Measurements from ENCODE around the gene BOLA3. TPM values are rescaled to one million over a fixed set of nuclear protein-coding genes. Genes with fewer than 3 reads are reported as not detected.
A peak's percentile ranks its signal among the peaks of the same experiment; 100 is the strongest.
"Not testable (repeated sequence)": the region's sequence is repeated elsewhere in the genome, so short reads cannot be mapped to it uniquely, and the experiment has no call there.

Gene BOLA3
- total RNA-seq, 1 donor from 2014 or later: 19.4 TPM

DNA sequence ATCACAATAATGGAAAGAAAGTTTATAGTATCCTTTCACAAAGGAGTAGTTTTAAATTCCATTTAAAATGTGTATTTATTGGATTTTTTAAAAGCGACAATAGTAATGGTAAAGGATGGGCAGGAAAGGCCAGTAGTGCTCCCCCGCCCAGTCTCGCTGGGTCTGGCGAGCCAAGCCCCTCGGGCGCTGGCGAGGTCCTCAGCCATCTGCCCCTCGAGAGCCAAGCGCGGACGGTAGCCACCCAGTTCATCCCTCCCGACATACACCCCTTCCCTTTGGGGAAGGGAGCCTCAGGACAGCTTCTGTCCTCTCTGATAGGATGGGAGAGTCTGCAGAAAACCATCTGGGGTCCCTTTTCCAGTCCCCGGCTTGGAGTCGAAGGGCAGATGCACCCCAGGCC, 45.2 kb downstream of the BOLA3 start:
- no peak for DNase-seq (ENCODE audit: low read depth in 2 of 2)

DNA sequence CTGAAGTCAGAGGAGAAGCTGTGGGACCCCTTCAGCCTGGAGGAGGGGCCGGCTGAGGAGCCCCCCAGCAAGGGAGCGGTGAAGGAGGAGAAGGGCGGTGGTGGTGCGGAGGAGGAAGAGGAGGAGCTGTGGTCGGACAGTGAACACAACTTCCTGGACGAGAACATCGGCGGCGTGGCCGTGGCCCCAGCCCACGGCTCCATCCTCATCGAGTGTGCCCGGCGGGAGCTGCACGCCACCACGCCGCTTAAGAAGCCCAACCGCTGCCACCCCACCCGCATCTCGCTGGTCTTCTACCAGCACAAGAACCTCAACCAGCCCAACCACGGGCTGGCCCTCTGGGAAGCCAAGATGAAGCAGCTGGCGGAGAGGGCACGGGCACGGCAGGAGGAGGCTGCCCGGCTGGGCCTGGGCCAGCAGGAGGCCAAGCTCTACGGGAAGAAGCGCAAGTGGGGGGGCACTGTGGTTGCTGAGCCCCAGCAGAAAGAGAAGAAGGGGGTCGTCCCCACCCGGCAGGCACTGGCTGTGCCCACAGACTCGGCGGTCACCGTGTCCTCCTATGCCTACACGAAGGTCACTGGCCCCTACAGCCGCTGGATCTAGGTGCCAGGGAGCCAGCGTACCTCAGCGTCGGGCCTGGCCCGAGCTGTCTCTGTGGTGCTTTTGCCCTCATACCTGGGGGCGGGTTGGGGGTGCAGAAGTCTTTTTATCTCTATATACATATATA, 46.0 kb downstream of the BOLA3 start:
- no peak for DNase-seq (ENCODE audit: low read depth in 2 of 2)

DNA sequence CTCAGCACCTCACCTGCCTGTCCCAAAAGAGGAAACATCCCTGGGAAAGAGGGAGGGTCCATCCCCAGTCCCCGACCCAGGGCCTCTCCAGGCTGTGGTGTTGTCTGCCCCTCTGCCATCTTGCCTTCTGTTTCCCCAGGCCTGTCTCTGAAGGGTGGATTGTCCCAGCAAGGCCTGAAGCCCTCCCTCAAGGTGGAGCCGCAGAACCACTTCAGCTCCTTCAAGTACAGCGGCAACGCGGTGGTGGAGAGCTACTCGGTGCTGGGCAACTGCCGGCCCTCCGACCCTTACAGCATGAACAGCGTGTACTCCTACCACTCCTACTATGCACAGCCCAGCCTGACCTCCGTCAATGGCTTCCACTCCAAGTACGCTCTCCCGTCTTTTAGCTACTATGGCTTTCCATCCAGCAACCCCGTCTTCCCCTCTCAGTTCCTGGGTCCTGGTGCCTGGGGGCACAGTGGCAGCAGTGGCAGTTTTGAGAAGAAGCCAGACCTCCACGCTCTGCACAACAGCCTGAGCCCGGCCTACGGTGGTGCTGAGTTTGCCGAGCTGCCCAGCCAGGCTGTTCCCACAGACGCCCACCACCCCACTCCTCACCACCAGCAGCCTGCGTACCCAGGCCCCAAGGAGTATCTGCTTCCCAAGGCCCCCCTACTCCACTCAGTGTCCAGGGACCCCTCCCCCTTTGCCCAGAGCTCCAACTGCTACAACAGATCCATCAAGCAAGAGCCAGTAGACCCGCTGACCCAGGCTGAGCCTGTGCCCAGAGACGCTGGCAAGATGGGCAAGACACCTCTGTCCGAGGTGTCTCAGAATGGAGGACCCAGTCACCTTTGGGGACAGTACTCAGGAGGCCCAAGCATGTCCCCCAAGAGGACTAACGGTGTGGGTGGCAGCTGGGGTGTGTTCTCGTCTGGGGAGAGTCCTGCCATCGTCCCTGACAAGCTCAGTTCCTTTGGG, 47.2 kb downstream of the BOLA3 start:
- no peak for DNase-seq (ENCODE audit: low read depth in 2 of 2)

DNA sequence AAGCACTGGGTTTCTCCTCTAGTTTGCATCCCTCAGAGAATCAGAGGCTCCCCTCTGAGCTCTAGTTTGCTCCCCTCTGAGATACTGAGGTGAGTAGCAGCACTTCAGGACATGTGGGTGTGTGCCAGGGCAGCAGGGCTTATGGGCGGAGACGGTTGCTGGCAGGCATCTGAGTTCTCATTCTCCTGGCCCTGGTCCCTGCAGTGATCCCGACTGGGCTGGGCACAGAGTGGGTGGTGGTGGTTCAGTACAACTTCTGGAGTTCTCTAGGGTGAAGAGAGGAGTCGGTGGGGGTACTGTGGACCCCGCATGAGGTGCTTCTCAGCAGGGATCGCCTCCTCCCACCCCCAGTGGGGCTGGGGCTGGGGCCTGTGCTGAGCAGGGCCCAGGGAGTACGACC, 47.9 kb downstream of the BOLA3 start:
- DNase-seq (ENCODE audit: low read depth in 2 of 2): no peak

DNA sequence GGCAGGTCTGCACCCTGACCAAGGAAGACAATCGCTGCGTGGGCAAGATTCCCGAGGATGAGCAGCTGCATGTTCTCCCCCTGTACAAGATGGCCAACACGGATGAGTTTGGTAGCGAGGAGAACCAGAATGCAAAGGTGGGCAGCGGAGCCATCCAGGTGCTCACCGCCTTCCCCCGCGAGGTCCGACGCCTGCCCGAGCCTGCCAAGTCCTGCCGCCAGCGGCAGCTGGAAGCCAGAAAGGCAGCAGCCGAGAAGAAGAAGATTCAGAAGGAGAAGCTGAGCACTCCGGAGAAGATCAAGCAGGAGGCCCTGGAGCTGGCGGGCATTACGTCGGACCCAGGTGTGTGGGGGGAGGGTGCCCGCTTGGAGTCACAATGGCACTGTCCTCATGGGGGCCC, 48.4 kb downstream of the BOLA3 start:
- DNase-seq (ENCODE audit: low read depth in 2 of 2): no peak

DNA sequence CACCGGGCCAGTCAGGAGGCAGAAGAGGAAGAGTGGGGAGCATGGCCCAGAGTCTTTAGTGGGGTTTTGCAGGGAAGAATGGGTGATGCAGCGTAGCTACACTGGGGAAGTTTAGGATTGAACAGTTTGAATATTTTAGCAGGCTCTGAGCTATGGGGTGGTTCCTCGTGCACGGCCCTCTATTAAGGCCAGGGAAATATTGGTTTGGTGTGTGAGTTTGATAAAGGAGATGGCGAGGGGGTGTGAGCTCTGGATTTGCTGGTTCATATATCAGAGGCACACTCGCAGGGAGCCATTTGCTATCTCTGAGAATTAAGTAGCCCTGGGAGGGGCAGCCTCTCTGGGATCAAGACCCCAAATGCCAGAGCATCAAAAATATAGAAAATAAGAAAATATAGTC, 50.1 kb downstream of the BOLA3 start:
- DNase-seq (ENCODE audit: low read depth in 2 of 2): no peak

DNA sequence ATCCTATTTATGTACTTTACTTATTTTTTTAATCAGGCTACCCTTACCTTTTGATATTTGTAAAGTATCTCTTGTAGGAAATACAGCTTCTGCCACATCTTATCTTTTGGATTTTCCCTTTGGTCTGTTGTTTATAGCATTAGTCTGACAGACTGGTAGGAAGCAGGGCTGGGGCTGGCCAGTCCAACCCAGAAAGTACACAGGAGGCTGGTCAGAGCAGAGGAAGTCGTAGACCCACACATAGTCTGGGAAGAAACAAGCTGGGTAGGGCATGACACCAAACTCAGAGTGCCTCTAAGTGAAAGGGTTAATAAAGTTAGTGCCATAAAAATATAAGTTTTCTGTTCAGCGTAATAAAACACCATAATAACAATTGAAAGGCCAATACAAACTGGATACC, 51.7 kb downstream of the BOLA3 start:
- no peak for DNase-seq (ENCODE audit: low read depth in 2 of 2)

DNA sequence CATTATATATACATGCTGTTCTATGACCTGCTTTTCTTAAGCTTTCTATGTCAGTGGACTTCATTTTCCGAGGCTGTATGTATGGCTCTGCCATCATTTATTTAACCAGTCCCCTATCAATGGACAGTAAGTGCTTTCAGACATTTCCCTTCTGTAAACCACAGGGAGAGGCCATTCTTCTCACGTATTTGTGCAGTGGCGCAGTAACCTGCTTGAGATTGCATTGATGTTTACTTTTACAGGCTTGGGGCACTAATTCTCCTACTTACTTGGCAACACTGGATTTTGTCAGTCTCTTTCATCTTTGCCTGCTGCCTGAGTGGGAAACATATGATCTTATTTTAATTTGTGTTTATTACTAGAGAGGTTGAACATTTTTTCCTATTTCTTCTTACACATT, 52.1 kb downstream of the BOLA3 start:
- no peak for DNase-seq (ENCODE audit: low read depth in 2 of 2)

DNA sequence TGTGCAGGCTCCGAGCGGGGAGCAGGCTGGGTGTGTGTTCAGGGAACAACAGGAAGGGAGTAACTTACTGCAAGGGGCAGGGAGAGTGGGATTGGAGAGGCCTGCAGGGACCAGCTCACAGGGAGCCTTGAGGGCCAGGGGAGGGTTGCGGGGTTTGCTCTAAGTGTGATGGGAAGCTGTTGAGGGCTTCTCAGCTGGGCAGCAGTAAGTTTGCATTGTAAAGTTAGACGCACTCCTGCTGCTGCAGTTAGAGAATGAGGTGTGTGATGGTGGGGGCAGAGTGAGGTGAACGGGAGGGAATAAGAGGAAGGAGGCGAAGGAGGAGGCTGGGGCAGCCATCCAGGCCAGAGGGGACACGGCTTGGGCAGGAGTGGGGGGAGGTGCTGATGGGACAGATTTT, 53.4 kb downstream of the BOLA3 start:
- DNase-seq (ENCODE audit: low read depth in 2 of 2): no peak

DNA sequence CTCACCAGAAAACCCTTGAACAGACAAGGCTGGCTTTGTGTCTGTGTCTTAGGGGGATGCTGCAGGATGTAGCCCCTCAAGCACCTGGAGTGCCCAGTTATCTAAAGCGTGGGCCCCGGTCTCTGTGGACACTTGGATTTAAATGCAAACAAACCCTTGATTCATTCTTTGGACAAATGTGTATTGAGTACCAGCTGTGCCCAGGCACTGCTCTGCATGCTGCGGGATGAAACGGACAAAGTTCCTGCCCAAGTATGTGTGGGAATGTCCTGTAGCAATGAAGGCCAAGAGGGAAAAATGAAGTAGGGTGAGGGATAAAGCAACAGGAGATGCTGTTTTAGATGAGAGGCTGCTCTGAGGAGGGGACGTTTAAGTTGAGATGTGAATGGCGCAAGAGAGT, 53.9 kb downstream of the BOLA3 start:
- no peak for DNase-seq (ENCODE audit: low read depth in 2 of 2)

DNA sequence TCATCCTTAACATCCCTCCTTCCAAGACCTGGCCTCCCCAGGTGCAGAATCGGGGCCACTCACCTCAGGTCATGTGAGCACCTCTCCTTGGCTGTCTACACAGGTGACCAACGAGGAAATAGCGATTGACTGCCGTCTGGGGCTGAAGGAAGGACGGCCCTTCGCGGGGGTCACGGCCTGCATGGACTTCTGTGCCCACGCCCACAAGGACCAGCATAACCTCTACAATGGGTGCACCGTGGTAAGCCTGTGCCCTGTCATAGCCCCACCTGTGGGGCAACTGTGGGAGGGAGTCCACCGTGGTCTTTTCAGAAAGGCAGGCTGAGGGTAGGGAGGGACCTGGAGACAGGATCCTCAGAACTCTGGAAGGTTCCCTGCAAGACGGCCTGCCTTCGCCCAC, 54.3 kb downstream of the BOLA3 start:
- DNase-seq (ENCODE audit: low read depth in 2 of 2): no peak

DNA sequence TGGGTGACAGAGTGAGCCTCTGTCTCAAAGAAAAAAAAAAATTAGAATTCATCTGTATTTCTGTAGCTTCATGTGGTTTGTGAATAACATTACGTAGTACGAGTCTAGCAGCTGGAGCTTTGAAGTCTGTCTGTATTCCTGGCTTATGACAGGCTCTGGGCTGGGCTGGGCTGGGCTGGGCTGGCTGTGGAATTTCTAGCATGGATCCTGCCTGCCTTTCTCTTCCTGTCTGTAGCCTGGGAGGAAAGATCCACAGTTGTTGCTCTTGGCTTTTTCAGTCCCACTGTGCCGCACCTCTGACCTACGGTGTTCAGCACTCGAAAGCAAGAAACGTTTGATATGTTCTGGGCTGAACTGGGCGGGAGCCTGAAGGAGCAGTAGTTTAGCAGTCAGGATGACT, 55.4 kb downstream of the BOLA3 start:
- DNase-seq (ENCODE audit: low read depth in 2 of 2): peak; percentile 5 to 15

DNA sequence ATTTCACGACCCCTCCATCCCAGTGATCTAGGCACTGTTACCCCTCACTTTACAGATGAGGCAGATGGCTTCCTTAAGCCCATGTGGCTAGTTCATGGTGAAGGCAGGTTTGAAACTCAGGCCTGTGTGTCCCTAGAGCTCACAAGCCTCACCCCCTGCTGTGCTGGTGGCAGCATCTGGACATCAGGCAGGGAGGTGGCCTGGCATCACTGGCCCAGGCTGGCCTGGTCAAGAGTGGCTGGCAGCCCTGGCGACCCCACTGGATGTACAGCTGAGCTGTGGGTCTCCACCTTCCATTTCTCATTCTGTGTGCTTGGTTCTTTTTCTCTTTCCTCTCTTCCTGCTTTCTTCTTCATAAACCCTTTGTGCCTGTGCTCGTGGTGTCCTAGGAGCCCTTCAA, 56.3 kb downstream of the BOLA3 start:
- DNase-seq (ENCODE audit: low read depth in 2 of 2): no peak

DNA sequence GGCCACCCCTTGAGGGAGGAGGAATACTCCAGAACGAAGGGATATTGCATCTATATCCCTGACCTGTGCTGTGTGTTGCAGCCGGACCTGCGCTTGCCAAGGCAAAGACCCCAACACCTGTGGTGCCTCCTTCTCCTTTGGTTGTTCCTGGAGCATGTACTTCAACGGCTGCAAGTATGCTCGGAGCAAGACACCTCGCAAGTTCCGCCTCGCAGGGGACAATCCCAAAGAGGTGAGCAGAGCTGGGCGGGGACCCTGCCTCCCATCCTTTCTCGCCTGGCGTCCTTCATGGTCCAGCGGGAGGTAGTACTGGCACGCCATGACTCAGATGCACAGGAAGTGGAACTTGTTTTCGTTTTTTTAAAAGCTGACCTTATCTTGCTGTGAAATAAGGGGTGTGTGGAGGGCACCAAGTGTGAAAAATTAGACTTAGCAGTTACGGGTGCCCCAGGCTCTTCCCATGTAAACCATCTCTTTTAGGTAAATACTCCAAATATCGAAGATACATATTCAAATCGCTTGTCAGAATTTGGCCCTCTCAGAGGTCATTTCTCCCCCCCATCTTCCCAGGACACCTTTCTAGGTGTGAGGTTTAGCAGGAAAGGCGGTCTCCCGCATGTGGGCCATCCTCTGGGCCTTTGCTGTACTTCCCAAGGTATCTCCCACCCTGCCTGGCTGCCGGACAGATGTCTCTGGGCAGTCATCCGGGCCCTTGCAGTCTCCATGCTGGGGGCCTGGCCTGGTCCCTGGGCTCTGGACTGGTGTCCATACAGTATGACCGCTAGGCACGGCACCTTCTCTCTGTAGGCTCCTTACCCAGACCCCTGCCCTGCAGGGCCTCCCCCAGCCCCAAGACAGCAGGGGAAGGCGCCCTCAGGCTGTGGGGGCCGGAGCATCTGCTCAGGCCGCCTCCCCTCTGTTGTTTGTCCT, 57.6 kb downstream of the BOLA3 start:
- no peak for DNase-seq (ENCODE audit: low read depth in 2 of 2)

DNA sequence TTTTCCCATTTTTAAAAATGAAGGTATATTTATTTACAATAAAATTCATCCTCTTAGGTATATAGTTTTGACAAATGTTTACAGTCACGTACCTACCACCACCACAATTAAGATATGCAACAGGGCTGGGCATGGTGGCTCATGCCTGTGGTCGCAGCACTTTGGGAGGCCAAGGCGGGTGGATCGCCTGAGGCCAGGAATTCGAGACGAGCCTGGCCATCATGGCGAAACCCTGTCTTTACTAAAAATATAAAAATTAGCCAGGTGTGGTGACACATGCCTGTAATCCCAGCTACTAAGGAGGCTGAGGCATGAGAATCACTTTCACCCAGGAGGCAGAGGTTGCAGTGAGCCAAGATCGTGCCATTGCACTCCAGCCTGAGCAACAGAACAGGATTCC, 59.0 kb downstream of the BOLA3 start:
- DNase-seq (ENCODE audit: low read depth in 2 of 2): not testable (repeated sequence)

DNA sequence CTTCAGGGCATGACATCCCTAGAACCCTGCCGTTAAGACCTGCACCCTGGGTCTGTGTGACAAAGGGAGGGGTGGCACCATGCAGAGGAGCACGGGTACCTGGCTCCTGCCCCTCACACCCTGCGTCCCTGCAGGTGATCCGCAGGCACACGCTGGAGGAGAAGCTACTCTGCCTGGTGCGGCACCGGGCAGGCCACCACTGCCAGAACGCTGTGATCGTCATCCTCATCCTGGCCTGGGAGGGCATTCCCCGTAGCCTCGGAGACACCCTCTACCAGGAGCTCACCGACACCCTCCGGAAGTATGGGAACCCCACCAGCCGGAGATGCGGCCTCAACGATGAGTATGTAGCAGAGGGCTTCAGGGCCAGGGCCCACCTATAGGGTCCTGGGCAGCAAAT, 60.0 kb downstream of the BOLA3 start:
- DNase-seq (ENCODE audit: low read depth in 2 of 2): no peak

DNA sequence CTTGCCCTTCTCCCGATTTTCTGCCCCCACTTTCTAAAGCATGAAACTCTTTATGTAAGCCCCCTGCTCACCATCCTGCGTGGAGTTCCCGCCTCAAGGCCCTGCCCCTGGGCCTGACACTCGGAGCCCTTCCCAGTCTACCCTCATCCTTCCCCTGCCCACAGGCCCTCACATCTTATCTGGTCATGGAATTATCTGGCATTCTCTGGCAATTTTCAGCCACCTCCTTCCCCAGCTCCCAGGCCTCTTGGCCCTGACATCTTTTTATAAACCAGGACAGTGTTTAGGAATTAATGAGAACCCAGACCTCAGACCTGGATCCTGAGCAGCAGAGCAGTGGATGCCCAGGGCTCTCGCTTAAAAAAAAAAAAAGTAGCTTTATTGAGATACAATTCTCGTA, 61.7 kb downstream of the BOLA3 start:
- no peak for DNase-seq (ENCODE audit: low read depth in 2 of 2)

Other genes starting within 250 kb of the BOLA3 start
- 47.8 and 51.3 TPM in 2 replicates for gene DGUOK, start 221.0 kb downstream of the BOLA3 start, total RNA-seq
- gene TET3, start 163.0 kb downstream of the BOLA3 start, total RNA-seq: 3.3 and 5.8 TPM in 2 replicates
- 79.6 and 84.6 TPM in 2 replicates for gene MOB1A, start 31.0 kb upstream of the BOLA3 start, total RNA-seq
- gene MTHFD2, start 50.7 kb upstream of the BOLA3 start, total RNA-seq: 42.0 and 46.8 TPM in 2 replicates
- gene SLC4A5, start 195.5 kb upstream of the BOLA3 start, total RNA-seq: under 0.01 and 0.25 TPM in 2 replicates
- 105 and 136 TPM in 2 replicates for gene DCTN1, start 232.4 kb upstream of the BOLA3 start, total RNA-seq

Data from dermis microvascular lymphatic vessel endothelial cell (primary cell).